HG03108 (cell line): ENCODE data around the gene HPCAL1.

Experiments
- ATAC-seq: cut with Tn5 transposase; IDR thresholded peaks from one replicate; pipeline ENCODE4 v1.9.1; 2021; ENCODE audit warnings: moderate library complexity; ENCODE audit not compliant: unreplicated experiment

HPCAL1 gene

DNA sequence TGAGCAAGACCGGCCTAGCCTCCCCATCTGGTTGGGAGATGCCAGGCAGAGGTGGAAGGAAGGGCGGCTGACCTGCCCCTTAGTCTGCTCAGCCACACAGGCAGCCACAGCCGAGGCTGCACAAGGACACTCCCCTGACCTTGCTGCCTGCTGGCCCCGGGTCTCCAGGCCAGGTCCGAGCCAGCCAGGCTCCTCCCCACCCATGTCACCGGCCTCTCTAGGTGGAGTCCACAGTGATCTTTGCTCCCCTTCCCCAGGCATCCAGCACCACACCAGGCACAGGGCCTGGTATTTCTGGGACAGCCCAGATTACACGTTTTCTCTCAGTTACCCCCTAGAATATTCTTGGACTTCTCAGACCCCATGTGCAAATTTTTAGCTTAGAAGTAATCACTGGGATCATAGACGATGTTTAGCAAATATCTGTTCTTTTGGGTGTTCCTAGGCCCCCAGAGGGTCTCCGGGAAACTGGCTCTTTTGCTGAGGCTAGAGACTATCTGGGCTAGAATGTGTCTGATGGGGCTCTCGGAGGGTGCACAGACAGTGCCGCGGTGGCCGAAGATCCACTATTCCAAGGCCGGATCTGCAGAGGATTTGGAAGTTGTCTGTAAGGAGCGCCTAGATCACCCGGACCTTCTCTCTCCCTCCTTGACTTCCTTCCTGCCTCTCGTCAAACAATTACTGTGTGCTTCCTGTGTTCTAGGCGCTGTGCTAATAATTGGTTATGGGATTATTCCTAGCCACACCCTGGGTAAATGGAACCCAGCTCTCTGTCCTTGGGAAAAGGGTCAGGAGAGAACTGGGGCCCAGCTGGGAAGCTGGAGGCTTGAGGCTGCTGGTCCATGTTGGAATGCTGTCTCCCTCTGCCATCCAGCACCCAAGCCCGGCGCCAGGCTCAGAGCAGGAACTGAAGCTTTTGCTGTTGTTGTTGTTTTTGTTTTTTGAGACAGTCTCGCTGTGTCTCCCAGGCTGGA lies 98.6 kb downstream of the HPCAL1 start:
- no peak for ATAC-seq

DNA sequence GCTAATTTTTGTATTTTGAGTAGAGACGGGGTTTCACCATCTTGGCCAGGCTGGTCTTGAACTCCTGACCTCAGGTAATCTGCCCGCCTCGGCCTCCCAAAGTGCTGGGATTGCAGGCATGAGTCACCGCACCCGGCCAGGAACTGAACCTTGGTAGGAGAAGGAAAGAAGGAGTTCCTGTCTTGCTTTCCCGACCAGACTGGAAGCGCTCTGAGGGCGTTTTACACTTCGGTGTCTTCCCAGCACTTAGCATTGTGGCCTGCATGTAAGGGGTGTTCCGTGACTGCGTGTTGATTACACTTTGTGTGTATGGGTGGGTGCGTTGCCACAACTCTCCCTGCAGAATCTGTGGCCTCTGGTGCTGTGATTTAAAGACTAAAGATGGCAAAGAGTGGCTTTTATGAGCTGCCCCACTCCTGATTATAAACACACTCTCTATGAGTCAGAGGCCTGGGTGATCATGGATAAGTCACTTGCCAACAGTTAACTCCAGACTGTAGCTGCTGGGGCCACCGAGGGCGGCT lies 99.4 kb downstream of the HPCAL1 start:
- no peak for ATAC-seq

DNA sequence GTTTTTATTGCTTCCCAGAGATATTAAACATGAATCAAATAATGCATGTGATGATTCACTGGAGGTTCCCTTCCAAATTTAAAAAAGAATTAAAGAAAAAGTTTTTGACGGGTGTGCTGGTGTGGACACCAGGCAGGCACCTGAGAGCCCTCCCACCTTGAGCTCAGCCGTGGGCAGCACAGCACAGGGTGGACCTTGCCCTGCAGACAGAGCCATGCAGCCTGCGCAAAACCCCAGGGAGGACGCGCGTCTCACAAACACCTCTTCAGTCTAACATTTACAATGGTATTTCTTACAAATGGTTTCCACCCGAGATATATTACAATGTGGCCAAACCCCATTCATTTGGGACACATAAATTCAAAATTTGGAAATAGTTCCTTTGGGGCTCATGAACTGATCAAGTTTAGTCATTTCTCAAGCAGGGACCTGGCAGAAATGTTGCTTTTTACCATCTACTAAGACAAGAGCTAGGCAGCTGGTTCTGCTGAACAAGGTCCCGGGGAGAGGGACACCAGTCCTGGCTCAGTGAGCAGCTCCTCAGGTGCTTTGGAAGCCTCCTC lies 100.0 kb downstream of the HPCAL1 start:
- ATAC-seq, result no peak

DNA sequence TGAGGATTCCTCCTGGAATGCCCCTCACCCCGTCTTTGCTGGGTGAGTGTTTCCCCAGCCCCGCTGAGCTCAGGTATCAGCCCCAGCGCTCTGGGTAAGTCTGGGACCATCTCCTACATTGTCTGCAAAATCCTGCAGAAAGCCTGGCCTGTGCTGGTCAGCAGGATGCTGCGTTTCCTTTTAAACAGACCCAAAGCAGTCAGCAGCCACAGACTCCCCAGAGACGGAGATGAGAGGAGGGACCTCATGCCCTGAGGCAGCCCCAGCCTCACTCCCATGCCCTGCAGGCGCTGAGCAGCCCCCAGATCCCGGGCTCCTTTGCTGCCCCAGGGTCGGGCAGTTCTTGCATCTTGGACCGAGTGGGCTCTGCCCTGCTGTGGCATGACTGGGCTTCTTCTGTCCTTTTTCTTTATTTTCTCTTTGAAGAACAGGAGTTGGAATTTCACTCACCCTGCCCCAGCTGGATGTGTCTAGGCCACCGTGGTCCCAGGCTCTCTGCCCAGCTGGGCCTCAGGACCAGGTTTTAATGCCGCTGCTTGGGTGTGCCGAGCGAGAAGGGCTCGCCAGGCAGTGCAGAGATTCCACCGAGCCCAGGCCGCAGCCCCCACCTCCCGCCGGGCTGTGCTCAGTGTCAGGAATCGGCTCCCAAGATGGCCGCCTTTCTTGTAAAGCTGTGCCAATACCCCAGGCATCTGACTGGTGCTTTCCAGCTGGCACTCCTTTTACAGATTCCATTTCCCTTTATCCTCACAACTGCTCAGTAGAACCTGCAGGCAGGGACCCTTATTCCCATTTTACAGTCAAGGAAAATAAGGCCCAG lies 101.8 kb downstream of the HPCAL1 start:
- ATAC-seq, result no peak

DNA sequence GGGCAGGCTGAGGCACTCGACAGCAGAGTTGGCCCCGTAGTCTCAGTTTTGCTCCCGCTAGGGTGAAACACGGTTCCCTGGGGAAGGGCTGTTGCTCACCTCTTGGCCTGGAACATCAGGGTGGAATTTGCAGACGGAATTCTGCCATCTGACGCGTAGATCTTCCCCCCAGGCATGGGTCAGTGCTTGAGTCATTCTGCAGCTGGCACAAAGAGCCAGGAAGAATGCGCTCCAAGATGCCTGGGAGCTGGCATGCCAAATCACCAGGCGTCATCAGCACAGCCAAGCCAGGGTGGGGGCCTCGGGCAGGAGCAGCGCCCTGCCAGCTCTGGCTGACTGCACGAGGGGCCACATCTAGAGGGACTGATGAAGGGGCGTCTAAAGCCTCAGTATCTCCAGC lies 102.7 kb downstream of the HPCAL1 start:
- ATAC-seq, result no peak

DNA sequence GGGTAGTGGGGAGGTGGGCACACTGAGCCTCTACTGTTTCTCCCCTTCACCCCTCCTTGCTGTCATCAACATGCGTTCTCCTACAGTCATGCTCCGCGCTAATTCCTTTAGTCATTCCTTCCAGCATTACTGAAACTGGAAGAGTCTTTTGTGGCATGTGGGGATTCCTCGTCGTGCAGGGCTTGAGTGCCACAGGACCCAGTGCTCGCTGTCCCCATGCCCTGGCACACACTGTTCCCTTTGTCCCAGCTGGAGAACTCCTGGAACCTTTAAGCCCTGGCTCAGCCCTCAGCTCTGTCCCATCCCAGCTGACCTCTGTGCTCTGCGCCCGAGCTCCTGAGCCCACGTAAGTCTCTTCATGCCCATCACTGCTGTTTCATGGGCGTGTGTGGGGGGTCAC lies 103.3 kb downstream of the HPCAL1 start:
- ATAC-seq, result no peak

DNA sequence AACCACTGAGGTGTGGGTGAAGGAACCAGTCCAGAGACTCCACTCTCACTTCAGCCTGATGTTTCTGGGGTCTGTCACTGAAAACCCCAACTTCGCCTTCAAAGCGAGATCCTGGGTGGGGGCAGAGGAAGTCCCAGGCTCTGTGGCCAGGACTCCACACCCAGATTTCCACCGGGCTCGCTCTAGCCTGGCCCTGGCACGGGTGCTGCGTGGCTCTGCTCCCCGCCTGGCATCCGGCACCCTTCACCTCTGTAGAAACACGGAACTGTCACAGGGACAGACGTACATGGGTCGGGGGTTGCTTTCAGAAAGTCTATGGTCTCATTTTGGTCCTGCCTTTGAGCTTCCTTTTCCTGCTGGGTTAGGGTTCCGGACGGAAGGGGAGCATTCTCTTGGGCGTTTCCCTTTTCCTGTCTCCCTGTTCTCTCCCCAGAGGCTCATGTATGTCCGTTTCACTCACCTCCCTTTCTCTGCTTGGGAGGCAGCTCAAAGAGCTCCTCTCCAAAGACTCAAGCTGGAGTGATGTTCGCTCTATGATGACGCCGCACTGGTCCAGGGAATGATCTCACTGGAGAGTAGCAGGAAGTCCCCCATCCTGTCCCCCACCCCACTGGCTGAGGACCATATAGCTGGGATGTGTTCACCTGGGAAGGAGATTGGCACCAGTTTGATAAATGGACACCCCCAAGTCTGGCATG lies 103.9 kb downstream of the HPCAL1 start:
- no peak for ATAC-seq

DNA sequence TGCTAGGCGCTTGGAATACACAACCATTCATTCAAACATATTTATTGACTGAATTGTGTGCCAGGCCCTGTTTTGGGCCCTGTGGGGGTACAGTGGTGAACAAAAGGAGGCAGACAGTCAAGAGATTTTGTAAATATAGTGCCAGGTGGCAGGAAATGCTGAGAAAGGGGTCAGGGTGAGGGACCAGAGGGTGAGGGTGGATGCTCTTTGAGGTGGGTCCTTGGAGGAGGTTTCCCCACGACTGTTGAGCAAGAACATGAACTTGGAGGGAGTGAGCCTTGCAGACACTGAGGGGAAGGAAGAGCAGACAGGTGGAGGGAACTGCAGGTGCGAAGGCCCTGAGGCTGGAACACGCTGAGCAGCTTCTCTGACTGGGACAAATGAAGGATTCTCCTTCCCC lies 104.7 kb downstream of the HPCAL1 start:
- no peak for ATAC-seq

DNA sequence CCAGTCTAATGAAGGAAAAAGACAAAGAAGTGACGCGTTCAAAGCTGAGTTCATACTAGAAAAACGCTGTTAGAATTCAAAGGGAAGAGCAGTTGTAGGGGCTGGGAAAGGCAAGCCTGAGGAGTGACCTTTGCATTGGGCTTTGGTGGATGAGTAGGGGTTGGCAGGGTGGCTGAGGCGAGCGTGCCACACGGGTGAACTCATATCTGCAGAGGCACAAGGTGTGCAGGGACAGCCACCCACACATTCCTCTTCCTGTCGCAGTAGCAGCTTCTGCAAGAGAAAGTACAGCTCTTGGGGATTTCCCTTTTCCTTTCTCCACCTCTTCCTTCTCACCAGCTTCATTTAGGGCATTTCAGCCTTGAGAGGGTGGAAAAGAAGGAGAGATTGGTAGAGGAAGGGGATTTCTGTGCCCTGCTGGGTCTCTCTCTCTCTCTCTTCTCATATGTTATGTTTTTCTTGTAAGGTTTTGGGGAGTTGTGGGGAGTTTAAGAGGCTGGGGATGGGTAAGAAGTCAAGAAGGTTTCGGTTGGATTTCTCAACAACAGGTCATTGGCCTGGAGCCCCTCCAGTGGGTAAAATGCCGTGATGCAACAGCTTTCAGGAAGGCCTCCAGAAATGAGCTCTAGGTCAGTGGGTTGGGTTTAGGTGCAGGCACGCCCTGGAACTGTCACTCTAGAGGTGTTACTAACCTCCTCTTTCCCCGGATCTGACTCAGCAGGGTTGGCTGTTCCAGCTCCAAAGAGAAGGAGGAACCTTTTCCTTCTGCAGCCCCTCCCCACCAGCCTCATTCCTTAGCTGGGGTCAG lies 105.3 kb downstream of the HPCAL1 start:
- ATAC-seq, result peak; percentile 36

DNA sequence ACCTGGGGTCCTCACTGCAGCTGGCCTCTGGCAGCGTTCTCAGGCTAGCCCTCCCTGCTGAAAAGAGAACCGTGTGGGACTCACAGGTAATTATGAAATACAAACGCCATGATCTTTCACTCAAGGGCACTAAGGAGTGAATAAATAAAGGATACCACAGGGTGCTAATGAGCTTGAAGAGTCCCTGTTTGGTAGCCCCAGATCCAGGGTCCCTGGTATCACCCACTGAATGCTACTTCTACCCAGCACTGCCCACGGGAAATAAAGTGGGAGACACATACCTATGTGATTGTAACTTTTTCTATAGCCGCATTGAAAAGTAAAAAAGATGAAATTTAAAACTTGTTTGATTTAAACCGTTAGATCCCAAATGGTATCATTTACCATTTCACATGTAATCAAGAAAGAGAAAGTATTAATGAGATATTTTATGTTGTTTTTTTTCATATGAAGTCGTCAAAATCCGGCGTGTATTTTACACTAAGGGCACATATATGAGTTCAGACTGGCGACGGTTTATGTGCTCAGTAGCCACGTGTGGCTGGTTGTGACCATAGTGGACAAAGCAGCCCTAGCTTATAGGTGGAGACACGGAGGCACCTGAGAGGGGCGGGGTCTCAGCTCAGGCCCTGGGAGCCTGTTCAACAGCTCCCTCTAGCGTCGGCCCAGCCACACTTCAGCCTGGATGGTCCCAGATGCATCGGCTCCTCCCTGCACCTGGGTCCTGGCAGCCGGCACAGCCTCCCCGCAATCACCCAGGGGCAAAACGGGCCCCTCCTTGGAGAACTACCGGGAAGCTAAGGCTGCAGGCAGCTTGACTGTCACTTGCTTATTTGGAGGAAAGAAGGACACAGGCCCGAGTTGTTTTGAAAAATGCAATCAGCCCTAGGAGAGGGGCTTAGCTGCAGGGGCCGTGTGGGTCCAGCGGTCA lies 106.2 kb downstream of the HPCAL1 start:
- ATAC-seq, result peak; percentile 50

DNA sequence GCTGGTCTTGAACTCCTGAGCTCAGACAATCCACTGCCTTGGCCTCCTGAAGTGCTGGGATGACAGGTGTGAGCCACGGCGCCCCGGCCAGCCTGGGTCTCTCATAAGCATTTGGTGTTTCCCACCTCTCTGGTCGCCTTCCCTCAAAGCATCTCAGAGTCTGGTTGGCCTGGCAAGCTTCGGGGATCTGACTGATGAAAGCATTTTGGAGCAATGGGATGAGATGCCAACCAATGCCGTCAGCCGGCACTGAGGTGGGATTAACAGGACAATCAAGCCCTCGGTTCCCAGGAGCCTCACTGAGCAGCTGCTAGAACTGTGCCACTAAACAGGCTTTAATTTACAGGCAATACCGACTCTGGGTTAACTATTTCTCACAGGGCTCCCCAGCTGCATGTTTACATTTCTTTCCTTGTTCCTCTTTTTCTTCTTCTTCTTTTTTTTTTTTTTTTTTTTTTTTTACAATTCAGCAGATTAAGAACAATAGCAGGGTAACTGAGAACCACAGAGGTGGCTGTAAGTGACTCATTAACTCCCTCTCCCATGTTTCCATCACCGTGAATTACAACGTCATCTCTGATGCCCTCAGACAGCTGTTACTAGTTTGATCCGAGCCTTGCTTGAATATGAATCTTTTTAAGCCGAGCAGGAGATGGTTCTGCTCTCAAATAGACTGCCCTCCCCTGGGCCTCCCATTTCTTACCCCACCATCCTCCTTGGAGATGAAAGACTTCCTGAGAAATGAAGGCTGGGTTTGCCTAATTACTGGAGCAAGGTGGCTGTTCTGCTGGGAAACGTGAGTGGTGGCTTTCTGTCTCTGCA lies 107.5 kb downstream of the HPCAL1 start:
- peak; percentile 49 for ATAC-seq

DNA sequence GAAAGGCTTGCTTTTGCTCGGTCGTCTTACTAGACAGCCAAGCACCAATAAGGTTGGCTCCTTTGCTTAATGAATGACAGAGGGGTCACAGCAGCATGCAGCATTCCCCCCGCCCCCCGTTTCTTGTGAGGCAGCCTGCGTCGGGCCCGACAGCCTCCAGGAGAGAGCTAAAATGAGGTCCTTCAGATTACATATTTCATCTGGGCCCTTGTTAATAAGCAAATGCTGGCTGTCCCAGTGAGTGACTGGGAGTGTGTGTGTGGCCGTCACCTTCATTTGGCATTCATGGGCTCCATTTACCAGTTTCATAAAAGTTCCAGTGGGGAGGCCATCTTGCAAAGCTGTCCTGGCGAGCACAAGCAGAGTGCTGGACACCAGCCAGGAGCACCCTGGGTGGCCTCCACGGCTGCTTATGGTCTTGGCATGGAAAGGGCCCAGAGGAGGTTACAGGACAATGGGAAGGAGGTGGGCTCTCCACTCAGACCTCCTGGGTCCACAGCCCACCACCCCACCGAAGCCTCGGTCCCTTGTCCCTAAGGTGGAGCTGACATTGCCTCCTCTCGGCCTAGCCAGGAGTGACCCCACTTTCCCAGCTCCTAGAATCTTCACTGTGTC lies 108.2 kb downstream of the HPCAL1 start:
- no peak for ATAC-seq

DNA sequence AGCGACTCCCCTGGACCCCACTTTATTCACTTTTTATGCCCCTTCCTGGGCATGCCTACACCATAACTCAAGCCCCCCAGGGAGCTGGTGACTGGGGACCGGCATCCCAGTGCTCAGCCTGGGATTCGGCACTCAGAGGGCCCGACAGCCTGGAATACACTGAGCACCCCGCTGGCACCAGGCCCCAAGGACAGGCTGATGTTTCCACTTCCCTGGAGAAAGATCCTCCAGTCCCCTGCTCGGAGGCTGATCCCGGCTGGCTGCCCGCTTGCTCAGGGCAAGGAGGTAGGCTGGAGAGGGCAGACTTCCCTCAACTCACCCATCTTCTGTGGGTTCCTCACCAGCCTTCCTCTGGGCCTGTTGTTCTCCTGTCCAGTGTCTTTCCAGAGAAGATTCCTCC lies 108.9 kb downstream of the HPCAL1 start:
- no peak for ATAC-seq

DNA sequence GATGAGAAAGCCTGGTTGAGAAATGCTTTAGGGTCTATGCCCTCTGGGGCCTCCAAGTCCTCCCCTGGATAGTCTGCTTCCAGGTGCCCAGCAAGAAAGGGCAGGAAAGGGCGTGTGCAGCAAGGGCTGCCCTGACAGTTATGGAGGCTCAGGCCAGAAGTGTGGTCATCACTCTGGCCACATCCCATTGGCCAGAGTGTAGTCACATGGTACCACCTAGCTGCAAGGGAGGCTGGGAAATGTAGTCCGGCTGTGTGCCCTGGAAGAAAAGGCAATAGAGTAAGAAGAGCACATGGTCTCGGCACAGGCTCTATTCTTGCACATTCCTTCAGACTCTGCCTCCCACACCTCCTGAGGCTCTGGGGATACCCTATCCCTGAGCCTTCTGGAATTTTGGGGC lies 109.7 kb downstream of the HPCAL1 start:
- ATAC-seq, result no peak

DNA sequence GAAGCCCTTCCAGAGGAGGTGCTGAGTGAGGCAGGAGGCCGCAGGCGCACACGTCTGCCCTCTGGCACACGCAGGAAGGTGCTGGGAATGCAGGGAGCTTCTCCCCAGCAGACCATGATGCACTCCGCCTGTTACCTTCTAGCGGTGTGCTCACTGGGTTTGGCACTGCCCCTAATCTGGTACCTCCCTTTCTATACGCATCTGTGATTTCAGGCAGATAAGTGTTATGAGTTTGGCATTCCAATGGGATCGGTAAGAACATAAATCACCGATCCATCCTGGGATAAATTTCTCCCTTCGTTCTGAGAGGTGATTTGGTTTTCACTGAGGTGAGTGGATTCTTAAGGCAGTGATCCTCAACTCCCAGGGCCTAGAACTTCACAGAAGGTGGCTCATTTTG lies 110.8 kb downstream of the HPCAL1 start:
- no peak for ATAC-seq

DNA sequence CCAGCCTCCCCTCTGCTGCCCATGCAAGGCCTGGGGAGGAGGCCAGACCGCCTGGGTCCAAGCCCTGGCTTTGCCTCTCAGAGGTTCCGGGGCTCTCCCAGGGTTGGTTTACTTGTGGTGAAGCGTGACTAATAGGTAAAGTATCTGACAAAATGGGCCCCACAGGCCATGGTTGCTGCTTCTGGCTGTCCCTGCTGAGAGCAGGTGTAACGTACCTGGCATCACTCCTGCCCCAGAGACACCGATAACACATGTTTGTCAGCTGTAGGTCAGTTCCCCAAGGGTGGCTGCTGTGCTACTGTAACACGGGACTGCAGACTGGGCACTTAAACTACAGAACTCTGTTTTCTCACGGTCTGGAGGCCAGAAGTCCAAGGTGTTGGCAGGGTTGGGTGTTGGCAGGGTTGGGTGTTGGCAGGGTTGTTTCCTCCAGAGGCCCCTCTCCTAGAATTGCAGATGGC lies 111.3 kb downstream of the HPCAL1 start:
- no peak for ATAC-seq

DNA sequence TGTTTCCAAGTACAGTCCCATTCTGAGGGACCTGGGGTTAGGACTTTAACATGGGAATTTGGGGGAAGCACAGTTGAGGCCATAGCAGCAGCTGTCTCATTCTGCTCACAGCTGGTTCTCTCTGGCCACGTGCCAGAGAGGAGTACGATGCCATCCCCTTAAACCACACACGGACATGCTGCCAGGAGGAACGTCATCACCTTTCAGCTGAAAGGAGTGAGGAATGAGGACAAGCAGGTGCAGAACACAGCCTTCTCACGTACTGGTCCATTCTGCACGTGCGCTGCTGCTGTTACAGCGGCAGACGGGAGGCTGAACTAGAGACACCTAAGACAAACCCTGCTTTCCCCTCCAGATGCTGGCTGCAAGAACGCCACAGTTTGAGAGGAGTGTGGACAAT lies 111.9 kb downstream of the HPCAL1 start:
- ATAC-seq, result no peak
